RWPE2 (cell line): Measurements from ENCODE around the gene GRAMD1B.

Experiments
- ATAC-seq: fragments of 200-7000 bp; cut with Tn5 transposase; 3 replicates; pipeline ENCODE4 v1.9.1; 2021; ENCODE audit warnings: low read depth
- DNase-seq: peaks from one replicate; pipeline ENCODE4 v3.0.0-alpha.2; 2020; ENCODE audit warnings: low spot score
- H3K27ac ChIP-seq: fragments of 450-650 bp; 2 replicates; pipeline ENCODE4 v1.5.1; 2017; ENCODE audit warnings: mild to moderate bottlenecking; ENCODE audit not compliant: poor library complexity, severe bottlenecking
- H3K27me3 ChIP-seq: fragments of 250-450 bp; sonication (Bioruptor Pico); 2 replicates; pipeline ENCODE4 v1.5.1; 2021; ENCODE audit warnings: mild to moderate bottlenecking, moderate library complexity; ENCODE audit not compliant: insufficient read depth, poor library complexity, severe bottlenecking
- H3K36me3 ChIP-seq: fragments of 250-450 bp; sonication (Bioruptor Pico); 2 replicates; pipeline ENCODE4 v1.5.1; 2020; ENCODE audit warnings: low read depth, mild to moderate bottlenecking, moderate library complexity
- H3K4me1 ChIP-seq: fragments of 250-450 bp; sonication (Bioruptor Pico); 2 replicates; pipeline ENCODE4 v1.5.1; 2021; ENCODE audit warnings: mild to moderate bottlenecking, moderate library complexity; ENCODE audit not compliant: insufficient read depth, poor library complexity, severe bottlenecking
- H3K4me3 ChIP-seq: fragments of 250-450 bp; sonication (Bioruptor Pico); 2 replicates; pipeline ENCODE4 v1.5.1; 2021; ENCODE audit warnings: mild to moderate bottlenecking, moderate library complexity; ENCODE audit not compliant: severe bottlenecking
- H3K9me3 ChIP-seq: fragments of 250-450 bp; sonication (Bioruptor Pico); 2 replicates; pipeline ENCODE4 v1.5.1; 2021; ENCODE audit warnings: mild to moderate bottlenecking, moderate library complexity; ENCODE audit not compliant: severe bottlenecking
- TF ChIP-seq, protein P1 (sequence below): fragments of 450-650 bp; IDR thresholded peaks from one replicate; pipeline ENCODE4 v1.5.1; 2017; ENCODE audit warnings: mild to moderate bottlenecking, moderate library complexity; ENCODE audit not compliant: poor library complexity, severe bottlenecking

Gene GRAMD1B

GRCh38 chr11:123582992-123583504 is 153.0 kb downstream of the GRAMD1B start:
- Histone ChIP-seq H3K27me3 (no peaks in the 10 kb centered on the region), H3K27ac (no peak overlapping the region), H3K9me3 (no peaks in the 10 kb centered on the region), H3K4me1 (no peaks in the 10 kb centered on the region), H3K36me3 (no peaks in the 10 kb centered on the region), H3K4me3 (no peak overlapping the region)
- TF ChIP-seq, protein P1, sequence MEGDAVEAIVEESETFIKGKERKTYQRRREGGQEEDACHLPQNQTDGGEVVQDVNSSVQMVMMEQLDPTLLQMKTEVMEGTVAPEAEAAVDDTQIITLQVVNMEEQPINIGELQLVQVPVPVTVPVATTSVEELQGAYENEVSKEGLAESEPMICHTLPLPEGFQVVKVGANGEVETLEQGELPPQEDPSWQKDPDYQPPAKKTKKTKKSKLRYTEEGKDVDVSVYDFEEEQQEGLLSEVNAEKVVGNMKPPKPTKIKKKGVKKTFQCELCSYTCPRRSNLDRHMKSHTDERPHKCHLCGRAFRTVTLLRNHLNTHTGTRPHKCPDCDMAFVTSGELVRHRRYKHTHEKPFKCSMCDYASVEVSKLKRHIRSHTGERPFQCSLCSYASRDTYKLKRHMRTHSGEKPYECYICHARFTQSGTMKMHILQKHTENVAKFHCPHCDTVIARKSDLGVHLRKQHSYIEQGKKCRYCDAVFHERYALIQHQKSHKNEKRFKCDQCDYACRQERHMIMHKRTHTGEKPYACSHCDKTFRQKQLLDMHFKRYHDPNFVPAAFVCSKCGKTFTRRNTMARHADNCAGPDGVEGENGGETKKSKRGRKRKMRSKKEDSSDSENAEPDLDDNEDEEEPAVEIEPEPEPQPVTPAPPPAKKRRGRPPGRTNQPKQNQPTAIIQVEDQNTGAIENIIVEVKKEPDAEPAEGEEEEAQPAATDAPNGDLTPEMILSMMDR: no peak
- ATAC-seq (no peak), DNase-seq (no peak)

DNA sequence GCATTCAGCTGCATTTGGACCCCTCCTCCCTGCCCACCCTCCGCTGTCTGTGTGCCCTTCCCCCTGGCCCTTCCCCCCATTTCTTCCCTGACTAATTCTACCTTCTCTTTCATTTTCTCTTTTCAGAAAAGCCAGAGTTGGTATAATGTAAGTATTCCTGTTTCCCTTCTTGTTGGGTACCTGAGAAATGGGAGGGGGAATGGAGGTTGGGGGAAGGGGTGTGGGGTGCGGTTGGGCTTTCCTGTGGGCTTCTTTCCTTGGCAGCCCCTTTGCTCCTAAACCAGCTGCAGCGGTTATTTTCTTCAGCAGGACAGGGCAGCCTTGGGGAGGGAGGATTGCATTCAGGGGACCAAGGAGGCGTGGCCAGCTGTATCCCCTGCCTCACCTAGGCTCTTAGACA is 154.1 kb downstream of the GRAMD1B start:
- Histone ChIP-seq H3K4me1 (no peaks in the 10 kb centered on the region), H3K36me3 (no peaks in the 10 kb centered on the region), H3K9me3 (no peaks in the 10 kb centered on the region), H3K27me3 (no peaks in the 10 kb centered on the region), H3K4me3 (no peak overlapping the region), H3K27ac (no peak overlapping the region)
- TF ChIP-seq, protein P1: no peak
- ATAC-seq (no peak), DNase-seq (no peak)

- H3K4me1 ChIP-seq: no peaks in the 10 kb centered on the region
- no peak for DNase-seq
- TF ChIP-seq, protein P1: no peak
- ATAC-seq: no peak
- no peaks in the 10 kb centered on the region for H3K27me3 ChIP-seq
- H3K4me3 ChIP-seq: no peak overlapping the region
- no peak overlapping the region for H3K27ac ChIP-seq
- no peaks in the 10 kb centered on the region for H3K36me3 ChIP-seq
- H3K9me3 ChIP-seq: no peaks in the 10 kb centered on the region
These were observed 154.7 kb downstream of the GRAMD1B start for GRCh38 chr11:123584737-123585136.

GRCh38 chr11:123585206-123585605 is 155.1 kb downstream of the GRAMD1B start:
- Histone ChIP-seq H3K27ac (no peak overlapping the region), H3K4me3 (no peak overlapping the region), H3K9me3 (no peaks in the 10 kb centered on the region), H3K27me3 (no peaks in the 10 kb centered on the region), H3K36me3 (no peaks in the 10 kb centered on the region), H3K4me1 (no peaks in the 10 kb centered on the region)
- DNase-seq (no peak), ATAC-seq (no peak)
- TF ChIP-seq, protein P1: no peak

- no peaks in the 10 kb centered on the region for H3K27me3 ChIP-seq
- no peaks in the 10 kb centered on the region for H3K4me1 ChIP-seq
- no peaks in the 10 kb centered on the region for H3K36me3 ChIP-seq
- H3K27ac ChIP-seq: no peak overlapping the region
- no peaks in the 10 kb centered on the region for H3K9me3 ChIP-seq
- no peak overlapping the region for H3K4me3 ChIP-seq
- ATAC-seq: no peak
- TF ChIP-seq, protein P1: no peak
- no peak for DNase-seq
These were observed 155.6 kb downstream of the GRAMD1B start for GRCh38 chr11:123585706-123586105.
